Spleen (tissue), 7 donors: ENCODE results near the gene PXMP4.

Experiments
- POLR2A ChIP-seq, 3 donors: fragments of 450-650 bp; IDR thresholded peaks; one replicate each; pipeline ENCODE4 v1.5.1; 2017; ENCODE audit warnings: antibody characterized with exemption in 3 of 3, mild to moderate bottlenecking in 1 of 3
- POLR2AphosphoS5 ChIP-seq, 3 donors: sonication (generic); formaldehyde crosslinking; IDR thresholded peaks; one replicate each; pipeline ENCODE4 v1.5.1; 2017; ENCODE audit warnings: antibody characterized with exemption in 3 of 3
- TF ChIP-seq, protein P1 (sequence below), 11 experiments: fragments of 200-600 bp in 7 of 11; fragments of 450-650 bp in 4 of 11; sonication (generic) in 4 of 11; IDR thresholded peaks in 8 of 11; conservative IDR thresholded peaks in 3 of 11; 1 replicate in 7 of 11; 2 replicates in 4 of 11; pipeline versions ENCODE4 v1.4.0 to v1.8.0; 2016 to 2021; ENCODE audit warnings: antibody characterized with exemption in 11 of 11, inconsistent platforms in 4 of 11, mild to moderate bottlenecking in 1 of 11
- donor health status: DM: no; HTN: no; CAD: no; lungs with moderate emphysema.
- donor health status: DM: no; HTN: no; CAD: no.
- donor health status: DM: no; HTN: no; CAD: no.

DNA sequence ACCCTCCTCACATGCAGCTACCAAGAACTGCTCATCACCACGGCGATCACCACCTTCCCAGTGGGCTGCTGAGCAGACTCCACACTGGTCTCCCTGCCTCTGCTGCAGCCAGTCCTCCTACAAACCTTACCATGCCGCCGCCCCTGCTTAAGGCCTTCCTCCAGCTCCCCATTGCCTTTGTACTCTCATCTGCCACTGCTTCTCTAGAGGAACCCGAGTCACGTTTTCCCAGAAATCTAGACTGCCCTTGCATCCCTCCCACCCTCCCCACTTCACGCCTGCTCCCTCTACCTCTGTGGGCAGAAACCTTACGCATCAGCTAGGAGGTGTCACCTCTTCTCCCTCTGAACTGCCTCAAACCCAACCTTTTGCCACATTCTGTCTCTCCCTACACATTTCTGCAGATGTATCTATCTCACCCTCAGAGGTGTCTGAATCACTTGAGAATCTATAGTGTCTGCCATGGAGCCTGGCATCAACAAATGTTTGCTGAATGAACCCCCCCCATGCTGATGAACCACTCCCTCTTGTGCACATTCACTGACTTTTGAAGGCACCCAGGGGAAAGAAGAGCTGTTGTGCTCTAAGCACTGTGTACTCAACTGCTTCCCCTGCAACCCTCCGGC is 38.3 kb downstream of the PXMP4 start:
- TF ChIP-seq, protein P1, sequence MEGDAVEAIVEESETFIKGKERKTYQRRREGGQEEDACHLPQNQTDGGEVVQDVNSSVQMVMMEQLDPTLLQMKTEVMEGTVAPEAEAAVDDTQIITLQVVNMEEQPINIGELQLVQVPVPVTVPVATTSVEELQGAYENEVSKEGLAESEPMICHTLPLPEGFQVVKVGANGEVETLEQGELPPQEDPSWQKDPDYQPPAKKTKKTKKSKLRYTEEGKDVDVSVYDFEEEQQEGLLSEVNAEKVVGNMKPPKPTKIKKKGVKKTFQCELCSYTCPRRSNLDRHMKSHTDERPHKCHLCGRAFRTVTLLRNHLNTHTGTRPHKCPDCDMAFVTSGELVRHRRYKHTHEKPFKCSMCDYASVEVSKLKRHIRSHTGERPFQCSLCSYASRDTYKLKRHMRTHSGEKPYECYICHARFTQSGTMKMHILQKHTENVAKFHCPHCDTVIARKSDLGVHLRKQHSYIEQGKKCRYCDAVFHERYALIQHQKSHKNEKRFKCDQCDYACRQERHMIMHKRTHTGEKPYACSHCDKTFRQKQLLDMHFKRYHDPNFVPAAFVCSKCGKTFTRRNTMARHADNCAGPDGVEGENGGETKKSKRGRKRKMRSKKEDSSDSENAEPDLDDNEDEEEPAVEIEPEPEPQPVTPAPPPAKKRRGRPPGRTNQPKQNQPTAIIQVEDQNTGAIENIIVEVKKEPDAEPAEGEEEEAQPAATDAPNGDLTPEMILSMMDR (IDR thresholded peaks at IDR 0.05 in 8 of 11, conservative IDR thresholded peaks at IDR 0.05 in 3 of 11): no peak
- TF ChIP-seq POLR2A (IDR thresholded peaks at IDR 0.05): no peak
- no peak for TF ChIP-seq POLR2AphosphoS5 (IDR thresholded peaks at IDR 0.05)
